HG03045 (cell line): ENCODE measurements around the gene FAM131C.

Source experiments
- ATAC-seq: cut with Tn5 transposase; IDR thresholded peaks from one replicate; pipeline ENCODE4 v1.9.1; 2021; ENCODE audit warnings: mild to moderate bottlenecking, moderate library complexity; ENCODE audit not compliant: unreplicated experiment

Gene FAM131C

GRCh38 chr1:16017461-16018303 lies 55.8 kb downstream of the FAM131C start, which contains the start of gene HSPB7:
HSPB7 (minus strand) TSS chr1:16018043; CDS start chr1:16017963, 80 bp downstream.
- no peak for ATAC-seq

- ATAC-seq = no peak
Measured at GRCh38 chr1:16017076-16017460, 56.4 kb downstream of the FAM131C start.

- ATAC-seq = no peak
Measured at GRCh38 chr1:16015960-16016901, 57.2 kb downstream of the FAM131C start.

GRCh38 chr1:16015491-16015890 lies 58.0 kb downstream of the FAM131C start:
- no peak for ATAC-seq

GRCh38 chr1:16014509-16015482 lies 58.7 kb downstream of the FAM131C start:
- no peak for ATAC-seq

GRCh38 chr1:16013908-16014258 lies 59.6 kb downstream of the FAM131C start:
- no peak for ATAC-seq

GRCh38 chr1:16013220-16013907 lies 60.1 kb downstream of the FAM131C start:
- no peak for ATAC-seq

- no peak for ATAC-seq
Measured at GRCh38 chr1:16012590-16013219, 60.7 kb downstream of the FAM131C start.

- ATAC-seq = no peak
Measured at GRCh38 chr1:16011936-16012589, 61.4 kb downstream of the FAM131C start.

- ATAC-seq = no peak
Measured at GRCh38 chr1:16010837-16011236, 62.6 kb downstream of the FAM131C start.

- no peak for ATAC-seq
Measured at GRCh38 chr1:16009678-16010077, 63.8 kb downstream of the FAM131C start.

GRCh38 chr1:16009030-16009460 lies 64.4 kb downstream of the FAM131C start:
- no peak for ATAC-seq
